BE2C (cell line): Measurements from ENCODE around the gene TBC1D5.

Experiments used
- DNase-seq: peaks from one replicate; pipeline ENCODE4 v3.0.0-alpha.2; 2020
- H3K27me3 ChIP-seq: fragments of 250-450 bp; sonication (Bioruptor Pico); 2 replicates; pipeline ENCODE4 v1.5.1; 2020; ENCODE audit warnings: mild to moderate bottlenecking
- H3K36me3 ChIP-seq: fragments of 250-450 bp; sonication (Bioruptor Pico); 2 replicates; pipeline ENCODE4 v1.5.1; 2020; ENCODE audit warnings: mild to moderate bottlenecking
- H3K4me1 ChIP-seq: fragments of 250-450 bp; sonication (Bioruptor Pico); 2 replicates; pipeline ENCODE4 v1.5.1; 2020
- H3K4me3 ChIP-seq: 2 replicates; pipeline ENCODE4 v1.5.1; 2011; ENCODE audit warnings: low read depth, low read length
- H3K9me3 ChIP-seq: fragments of 250-450 bp; sonication (Bioruptor Pico); 2 replicates; pipeline ENCODE4 v1.5.1; 2020
- TF ChIP-seq, protein P1 (sequence below): IDR thresholded peaks from 2 replicates; pipeline ENCODE4 v1.5.1; 2012; ENCODE audit warnings: mild to moderate bottlenecking, low read depth, low read length

Gene TBC1D5

DNA sequence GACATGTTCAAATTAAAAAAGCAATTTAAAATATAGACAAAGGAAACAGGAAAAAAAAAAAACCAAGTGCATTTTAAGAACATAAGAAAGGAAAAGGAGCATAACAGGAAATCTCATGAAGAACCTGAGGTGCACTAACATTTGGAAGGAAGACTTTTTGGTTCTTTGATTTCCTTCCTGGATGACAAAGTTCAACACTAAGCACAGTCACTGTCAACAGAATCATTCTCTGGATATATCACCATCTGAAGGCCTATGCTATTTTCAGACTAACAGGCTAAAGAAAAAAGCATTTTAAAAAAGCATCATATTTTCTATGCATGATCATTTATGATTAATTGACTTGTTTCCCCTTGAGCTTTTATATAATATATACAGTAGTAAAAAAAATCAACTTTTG is 508.0 kb downstream of the TBC1D5 start:
- TF ChIP-seq, protein P1, sequence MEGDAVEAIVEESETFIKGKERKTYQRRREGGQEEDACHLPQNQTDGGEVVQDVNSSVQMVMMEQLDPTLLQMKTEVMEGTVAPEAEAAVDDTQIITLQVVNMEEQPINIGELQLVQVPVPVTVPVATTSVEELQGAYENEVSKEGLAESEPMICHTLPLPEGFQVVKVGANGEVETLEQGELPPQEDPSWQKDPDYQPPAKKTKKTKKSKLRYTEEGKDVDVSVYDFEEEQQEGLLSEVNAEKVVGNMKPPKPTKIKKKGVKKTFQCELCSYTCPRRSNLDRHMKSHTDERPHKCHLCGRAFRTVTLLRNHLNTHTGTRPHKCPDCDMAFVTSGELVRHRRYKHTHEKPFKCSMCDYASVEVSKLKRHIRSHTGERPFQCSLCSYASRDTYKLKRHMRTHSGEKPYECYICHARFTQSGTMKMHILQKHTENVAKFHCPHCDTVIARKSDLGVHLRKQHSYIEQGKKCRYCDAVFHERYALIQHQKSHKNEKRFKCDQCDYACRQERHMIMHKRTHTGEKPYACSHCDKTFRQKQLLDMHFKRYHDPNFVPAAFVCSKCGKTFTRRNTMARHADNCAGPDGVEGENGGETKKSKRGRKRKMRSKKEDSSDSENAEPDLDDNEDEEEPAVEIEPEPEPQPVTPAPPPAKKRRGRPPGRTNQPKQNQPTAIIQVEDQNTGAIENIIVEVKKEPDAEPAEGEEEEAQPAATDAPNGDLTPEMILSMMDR, result no peak
- Histone ChIP-seq H3K36me3 (no peaks in the 10 kb centered on the region), H3K27me3 (no peaks in the 10 kb centered on the region), H3K4me3 (no peak overlapping the region), H3K9me3 (no peaks in the 10 kb centered on the region), H3K4me1 (no peaks in the 10 kb centered on the region)
- DNase-seq, result no peak

DNA sequence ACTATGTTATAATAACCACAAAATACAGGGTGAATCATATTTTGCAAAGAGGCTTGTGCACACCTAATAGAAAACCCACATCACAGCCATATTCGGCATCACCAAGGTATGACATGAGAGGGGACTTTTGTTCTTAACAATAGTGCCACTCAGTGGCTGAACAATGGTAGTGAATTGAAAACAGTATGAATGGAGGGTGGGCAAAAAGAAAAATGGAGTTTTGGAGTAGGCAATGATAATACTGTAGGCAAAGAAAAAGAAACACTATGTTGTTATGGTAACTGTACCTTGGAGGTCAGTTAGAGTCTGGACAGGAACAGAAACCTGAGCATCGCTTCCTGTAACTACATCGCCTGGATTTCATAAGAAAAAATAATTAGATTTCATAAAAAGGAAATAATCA is 509.0 kb downstream of the TBC1D5 start:
- Histone ChIP-seq H3K36me3 (no peaks in the 10 kb centered on the region), H3K4me1 (no peaks in the 10 kb centered on the region), H3K27me3 (no peaks in the 10 kb centered on the region), H3K4me3 (no peak overlapping the region), H3K9me3 (no peaks in the 10 kb centered on the region)
- TF ChIP-seq, protein P1, result peak; percentile 70
- peak; percentile 14 for DNase-seq

DNA sequence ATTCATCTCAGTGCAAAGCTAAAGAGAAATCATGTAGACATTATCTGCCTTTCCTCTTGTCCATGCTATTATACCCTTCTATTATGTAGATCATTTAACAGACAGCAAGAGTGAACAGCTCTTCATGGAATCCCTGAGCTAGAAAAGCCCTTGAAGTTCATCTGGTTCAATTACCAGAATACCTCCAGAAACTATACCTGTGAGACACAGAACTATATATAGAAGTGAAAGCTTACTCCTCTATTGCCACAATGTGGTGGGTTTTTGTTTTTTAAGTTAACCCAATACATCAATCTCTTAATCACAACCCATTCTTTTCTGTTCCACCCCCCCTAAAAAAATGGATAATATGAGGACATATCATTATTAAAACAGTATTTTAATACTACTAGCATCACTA is 510.0 kb downstream of the TBC1D5 start:
- no peak for DNase-seq
- Histone ChIP-seq H3K27me3 (no peaks in the 10 kb centered on the region), H3K9me3 (no peaks in the 10 kb centered on the region), H3K4me1 (no peaks in the 10 kb centered on the region), H3K4me3 (no peak overlapping the region), H3K36me3 (no peaks in the 10 kb centered on the region)
- TF ChIP-seq, protein P1, result no peak

DNA sequence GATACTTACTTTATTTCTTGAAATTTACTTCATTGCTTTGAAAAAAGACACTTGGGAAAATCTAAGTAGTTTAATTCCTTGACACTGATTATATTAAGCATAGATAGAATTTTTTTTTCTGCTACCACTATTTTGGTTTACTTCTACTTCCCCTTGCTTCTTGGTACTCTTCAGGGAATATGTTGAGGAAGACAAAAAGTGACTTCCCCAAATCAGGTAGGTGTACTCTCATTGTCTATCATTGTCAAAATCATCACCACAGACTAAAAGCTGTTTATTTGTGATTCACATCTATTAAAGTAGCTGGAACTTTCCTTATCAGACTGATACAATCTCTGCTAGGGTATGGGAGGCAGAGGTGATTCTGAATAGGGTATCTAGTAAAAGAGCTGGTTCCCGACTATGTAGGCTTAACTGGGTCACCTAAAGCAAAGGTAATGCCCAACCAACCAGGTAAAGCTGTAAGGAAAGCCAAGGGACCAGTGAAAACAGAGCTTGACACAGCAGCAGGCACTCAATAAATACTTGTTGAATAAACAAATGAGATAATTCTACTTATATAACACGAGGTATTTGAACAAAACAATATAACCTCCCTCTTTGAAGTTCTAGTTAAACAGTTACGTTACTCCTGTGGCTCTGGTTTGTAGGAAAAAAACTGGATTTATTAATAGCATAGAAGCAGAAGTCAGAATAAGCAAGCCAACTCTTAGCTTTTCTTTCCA is 510.7 kb downstream of the TBC1D5 start:
- no peak for DNase-seq
- TF ChIP-seq, protein P1, result no peak
- Histone ChIP-seq H3K36me3 (no peaks in the 10 kb centered on the region), H3K9me3 (no peaks in the 10 kb centered on the region), H3K27me3 (no peaks in the 10 kb centered on the region), H3K4me3 (no peak overlapping the region), H3K4me1 (no peaks in the 10 kb centered on the region)

DNA sequence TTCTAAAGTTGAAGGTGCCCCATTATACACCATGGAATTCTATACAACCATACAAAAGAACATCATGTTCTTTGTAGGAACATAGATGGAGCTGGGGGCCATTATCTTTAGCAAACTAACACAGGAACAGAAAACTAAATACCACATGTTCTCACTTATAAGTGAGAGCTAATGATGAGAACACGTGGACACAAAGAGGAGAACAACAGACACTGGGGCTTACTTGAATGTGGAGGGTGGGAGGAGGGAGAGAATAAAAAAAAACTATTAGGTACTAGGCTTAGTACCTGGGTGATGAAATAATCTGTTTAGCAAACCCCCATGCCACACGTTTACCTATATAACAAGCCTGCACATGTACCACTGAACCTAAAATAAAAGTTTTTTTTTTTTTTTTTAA is 515.0 kb downstream of the TBC1D5 start:
- H3K9me3 ChIP-seq, result no peaks in the 10 kb centered on the region
- H3K27me3 ChIP-seq, result no peaks in the 10 kb centered on the region
- TF ChIP-seq, protein P1, result no peak
- no peak for DNase-seq
- H3K36me3 ChIP-seq, result no peaks in the 10 kb centered on the region
- H3K4me3 ChIP-seq, result no peak overlapping the region
- no peaks in the 10 kb centered on the region for H3K4me1 ChIP-seq

DNA sequence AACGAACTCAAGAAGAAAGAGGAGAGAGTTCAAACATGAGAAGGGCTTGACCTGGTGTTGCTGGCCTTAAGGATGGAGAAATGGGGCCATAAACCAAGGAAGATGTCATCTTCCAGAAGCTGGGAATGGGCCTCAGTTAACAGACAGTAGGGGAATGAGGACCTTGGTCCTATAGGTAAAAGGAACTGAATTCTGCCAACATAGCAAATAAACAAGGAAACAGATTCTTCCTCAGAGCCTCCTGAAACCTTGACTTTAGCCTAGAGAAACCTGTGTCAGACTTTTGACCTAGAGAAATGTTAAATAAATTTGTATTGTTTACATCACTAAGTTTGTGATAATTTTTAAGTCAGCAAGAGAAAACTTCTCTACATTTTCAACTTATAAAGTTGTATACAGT is 520.9 kb downstream of the TBC1D5 start:
- no peak for DNase-seq
- Histone ChIP-seq H3K27me3 (no peaks in the 10 kb centered on the region), H3K4me1 (no peaks in the 10 kb centered on the region), H3K36me3 (no peaks in the 10 kb centered on the region), H3K4me3 (no peak overlapping the region), H3K9me3 (no peaks in the 10 kb centered on the region)
- TF ChIP-seq, protein P1, result no peak
